ENCODE results near the gene PPFIA2. TPM values are rescaled to one million over a fixed set of nuclear protein-coding genes. Genes with fewer than 3 reads are reported as not detected.

The PPFIA2 gene
- total RNA-seq, 1 experiment from 2014 or later = not detected

DNA sequence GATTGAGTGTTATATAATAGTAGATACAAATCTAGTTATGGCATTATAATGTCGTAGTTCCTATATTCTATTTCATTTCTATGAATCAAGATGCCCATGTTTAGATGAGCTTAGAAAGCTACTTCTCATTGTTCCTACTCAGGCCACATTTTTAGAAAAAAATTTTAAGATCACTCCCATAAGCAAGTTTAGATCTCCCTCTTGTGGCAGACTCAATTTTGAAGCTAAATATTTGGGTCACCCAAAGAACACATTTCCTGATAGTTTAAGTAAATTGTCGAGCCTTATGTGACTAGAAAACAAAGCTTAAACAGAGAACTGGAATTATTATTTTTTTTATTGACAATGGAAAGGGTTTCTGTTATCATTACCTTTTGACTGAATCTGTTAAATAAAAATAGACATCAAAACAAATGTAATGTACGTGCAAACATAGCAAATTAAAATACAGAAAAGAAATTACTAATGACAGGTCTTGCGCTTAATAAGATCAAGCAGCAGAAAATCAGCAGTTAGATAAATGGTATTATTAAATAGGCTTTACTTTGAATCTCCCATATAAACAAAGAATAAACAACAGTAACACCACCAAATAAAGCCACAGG is 501.1 kb downstream of the PPFIA2 start:
- no peak overlapping the region for H3K4me3 Mint-ChIP-seq (ENCODE audit: unreplicated experiment)
- no peak overlapping the region for H3K27ac Mint-ChIP-seq (ENCODE audit: unreplicated experiment)
- H3K9me3 ChIP-seq = no peaks in the 10 kb centered on the region
- peak in 1 of 2 experiments; percentile 64 for DNase-seq
- no peaks in the 10 kb centered on the region for H3K9me3 Mint-ChIP-seq (ENCODE audit: unreplicated experiment)
- H3K4me1 ChIP-seq = peaks cover 7% of the 10 kb centered on the region; the same call in 1 of the 2 replicates
- no peaks in the 10 kb centered on the region for H3K36me3 ChIP-seq (ENCODE audit: control insufficient read depth, insufficient read depth, low read length)
- TF ChIP-seq, protein P1, sequence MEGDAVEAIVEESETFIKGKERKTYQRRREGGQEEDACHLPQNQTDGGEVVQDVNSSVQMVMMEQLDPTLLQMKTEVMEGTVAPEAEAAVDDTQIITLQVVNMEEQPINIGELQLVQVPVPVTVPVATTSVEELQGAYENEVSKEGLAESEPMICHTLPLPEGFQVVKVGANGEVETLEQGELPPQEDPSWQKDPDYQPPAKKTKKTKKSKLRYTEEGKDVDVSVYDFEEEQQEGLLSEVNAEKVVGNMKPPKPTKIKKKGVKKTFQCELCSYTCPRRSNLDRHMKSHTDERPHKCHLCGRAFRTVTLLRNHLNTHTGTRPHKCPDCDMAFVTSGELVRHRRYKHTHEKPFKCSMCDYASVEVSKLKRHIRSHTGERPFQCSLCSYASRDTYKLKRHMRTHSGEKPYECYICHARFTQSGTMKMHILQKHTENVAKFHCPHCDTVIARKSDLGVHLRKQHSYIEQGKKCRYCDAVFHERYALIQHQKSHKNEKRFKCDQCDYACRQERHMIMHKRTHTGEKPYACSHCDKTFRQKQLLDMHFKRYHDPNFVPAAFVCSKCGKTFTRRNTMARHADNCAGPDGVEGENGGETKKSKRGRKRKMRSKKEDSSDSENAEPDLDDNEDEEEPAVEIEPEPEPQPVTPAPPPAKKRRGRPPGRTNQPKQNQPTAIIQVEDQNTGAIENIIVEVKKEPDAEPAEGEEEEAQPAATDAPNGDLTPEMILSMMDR (IDR thresholded peaks at IDR 0.05; ENCODE audit: insufficient read depth in 1 of 2, low read depth in 1 of 2, low read length in 1 of 2, severe bottlenecking in 1 of 2, unreplicated experiment in 1 of 2) = peak; percentile 52 to 63
- H3K36me3 Mint-ChIP-seq (ENCODE audit: insufficient read depth, unreplicated experiment) = no peaks in the 10 kb centered on the region
- no TSS peak for BruUV-seq (replicated peaks)
- ChIA-PET CTCF (interaction anchor here (0.6 to 1.6 kb wide), 8 partner anchors 112 to 658 kb away, joined by 3 to 17 read pairs (median 4); no protein-coding TSS in a partner anchor), POLR2A (interaction anchor here (0.7 kb wide), 1 partner anchor 420 kb away, joined by 3 read pairs; no protein-coding TSS in a partner anchor)
- H3K4me1 Mint-ChIP-seq (ENCODE audit: low read depth, unreplicated experiment) = no peaks in the 10 kb centered on the region
- intact Hi-C loops (cut with micrococcal nuclease; ENCODE audit: unreplicated experiment) = loop anchor here (1.0 to 10.0 kb wide), 8 partner anchors 111 to 845 kb away; partner anchors contain the start of gene LIN7A
- no peak overlapping the region for H3K4me3 ChIP-seq (ENCODE audit: low read depth, low read length)
- no peaks in the 10 kb centered on the region for H3K27me3 ChIP-seq (replicated peaks; ENCODE audit: control insufficient read depth, insufficient read depth, low read length)
- H3K27me3 Mint-ChIP-seq (ENCODE audit: insufficient read depth, unreplicated experiment) = no peaks in the 10 kb centered on the region

DNA sequence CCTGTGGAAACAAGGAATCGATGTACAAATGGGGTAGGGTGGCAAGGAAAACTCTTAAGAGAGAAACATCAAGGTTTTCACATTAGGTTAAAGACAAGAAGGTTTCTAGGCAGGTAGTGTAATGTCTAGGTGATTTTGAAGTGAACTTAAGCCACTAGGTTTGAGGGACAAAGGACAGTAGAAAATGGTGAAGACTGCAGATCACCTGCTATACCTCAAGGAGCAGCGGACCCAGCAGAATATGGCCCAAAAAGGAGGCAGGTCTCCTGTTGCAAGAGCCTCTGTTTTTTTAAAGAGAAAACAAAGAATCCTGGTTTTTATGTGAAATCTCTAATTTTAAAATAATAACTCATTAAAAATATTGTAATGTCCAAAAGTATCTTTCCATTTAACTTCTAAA is 503.2 kb downstream of the PPFIA2 start:
- no peaks in the 10 kb centered on the region for H3K36me3 Mint-ChIP-seq (ENCODE audit: insufficient read depth, unreplicated experiment)
- Histone ChIP-seq H3K9me3 (no peaks in the 10 kb centered on the region), H3K36me3 (ENCODE audit: control insufficient read depth, insufficient read depth, low read length) (no peaks in the 10 kb centered on the region), H3K4me3 (ENCODE audit: low read depth, low read length) (no peak overlapping the region), H3K4me1 (peaks cover 7% of the 10 kb centered on the region; the same call in 1 of the 2 replicates), H3K27me3 (replicated peaks; ENCODE audit: control insufficient read depth, insufficient read depth, low read length) (no peaks in the 10 kb centered on the region)
- no peaks in the 10 kb centered on the region for H3K4me1 Mint-ChIP-seq (ENCODE audit: low read depth, unreplicated experiment)
- ChIA-PET CTCF (no interaction called here), POLR2A (no interaction called here)
- no TSS peak for BruUV-seq (replicated peaks)
- H3K9me3 Mint-ChIP-seq (ENCODE audit: unreplicated experiment) = no peaks in the 10 kb centered on the region
- no peak overlapping the region for H3K4me3 Mint-ChIP-seq (ENCODE audit: unreplicated experiment)
- TF ChIP-seq, protein P1 (IDR thresholded peaks at IDR 0.05; ENCODE audit: insufficient read depth in 1 of 2, low read depth in 1 of 2, low read length in 1 of 2, severe bottlenecking in 1 of 2, unreplicated experiment in 1 of 2) = no peak
- no peaks in the 10 kb centered on the region for H3K27me3 Mint-ChIP-seq (ENCODE audit: insufficient read depth, unreplicated experiment)
- H3K27ac Mint-ChIP-seq (ENCODE audit: unreplicated experiment) = no peak overlapping the region
- no peak for DNase-seq
- intact Hi-C loops (cut with micrococcal nuclease; ENCODE audit: unreplicated experiment) = loop anchor here (5.0 to 10.0 kb wide), 4 partner anchors 241 to 621 kb away; partner anchors contain the start of gene LIN7A

DNA sequence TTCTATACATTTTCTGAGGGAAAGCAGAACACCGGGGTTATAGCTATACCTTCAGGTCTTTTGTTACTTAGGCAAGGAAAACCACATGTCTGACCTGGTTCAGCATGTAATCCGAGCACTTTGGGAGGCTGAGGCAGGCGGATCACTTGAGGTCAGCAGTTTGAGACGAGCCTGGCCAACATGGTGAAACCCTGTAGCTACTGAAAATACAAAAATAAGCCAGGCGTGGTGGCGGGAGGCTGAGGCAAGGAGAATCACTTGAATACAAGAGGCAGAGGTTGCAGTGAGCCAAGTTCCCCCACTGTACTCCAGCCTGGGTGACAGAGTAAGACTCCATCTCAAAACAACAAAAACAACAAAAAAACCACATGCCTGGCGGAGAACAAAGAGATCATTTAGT is 503.7 kb downstream of the PPFIA2 start:
- no peaks in the 10 kb centered on the region for H3K9me3 Mint-ChIP-seq (ENCODE audit: unreplicated experiment)
- no peaks in the 10 kb centered on the region for H3K9me3 ChIP-seq
- no peaks in the 10 kb centered on the region for H3K36me3 Mint-ChIP-seq (ENCODE audit: insufficient read depth, unreplicated experiment)
- H3K27me3 ChIP-seq (replicated peaks; ENCODE audit: control insufficient read depth, insufficient read depth, low read length) = no peaks in the 10 kb centered on the region
- TF ChIP-seq, protein P1 (IDR thresholded peaks at IDR 0.05; ENCODE audit: insufficient read depth in 1 of 2, low read depth in 1 of 2, low read length in 1 of 2, severe bottlenecking in 1 of 2, unreplicated experiment in 1 of 2) = no peak
- no peaks in the 10 kb centered on the region for H3K36me3 ChIP-seq (ENCODE audit: control insufficient read depth, insufficient read depth, low read length)
- ChIA-PET POLR2A (no interaction called here), CTCF (no interaction called here)
- H3K27ac Mint-ChIP-seq (ENCODE audit: unreplicated experiment) = no peak overlapping the region
- no peaks in the 10 kb centered on the region for H3K4me1 Mint-ChIP-seq (ENCODE audit: low read depth, unreplicated experiment)
- H3K27me3 Mint-ChIP-seq (ENCODE audit: insufficient read depth, unreplicated experiment) = no peaks in the 10 kb centered on the region
- intact Hi-C loops (cut with micrococcal nuclease; ENCODE audit: unreplicated experiment) = loop anchor here (5.0 to 10.0 kb wide), 4 partner anchors 241 to 621 kb away; partner anchors contain the start of gene LIN7A
- H3K4me3 Mint-ChIP-seq (ENCODE audit: unreplicated experiment) = no peak overlapping the region
- BruUV-seq (replicated peaks) = no TSS peak
- DNase-seq = no peak
- H3K4me1 ChIP-seq = peaks cover 7% of the 10 kb centered on the region; the same call in 1 of the 2 replicates
- H3K4me3 ChIP-seq (ENCODE audit: low read depth, low read length) = no peak overlapping the region
